ENCODE results near the gene SPATA9.

- TF ChIP-seq CTCF (IDR thresholded peaks at IDR 0.05; ENCODE audit: control extremely low read depth in 1 of 3, insufficient read depth in 1 of 3, low read depth in 1 of 3, low read length in 3 of 3) (no peak), JUN (IDR thresholded peaks at IDR 0.05; ENCODE audit: low read depth, low read length) (no peak), TAF1 (IDR thresholded peaks at IDR 0.05; ENCODE audit: low read depth, low read length) (no peak), MAX (IDR thresholded peaks at IDR 0.05) (no peak), GABPA (IDR thresholded peaks at IDR 0.05; ENCODE audit: borderline replicate concordance, insufficient read depth, low read length) (no peak), YY1 (IDR thresholded peaks at IDR 0.05; ENCODE audit: low read depth, low read length) (no peak), ATF3 (IDR thresholded peaks at IDR 0.05; ENCODE audit: insufficient read depth, low read depth, low read length) (no peak), EP300 (IDR thresholded peaks at IDR 0.05; ENCODE audit: borderline replicate concordance in 1 of 2, low read depth in 2 of 2, low read length in 2 of 2) (no peak), CEBPB (IDR thresholded peaks at IDR 0.05; ENCODE audit: low read depth, low read length) (no peak), CREB1 (IDR thresholded peaks at IDR 0.05) (no peak), ATF2 (IDR thresholded peaks at IDR 0.05; ENCODE audit: low read length) (no peak), POU5F1 (IDR thresholded peaks at IDR 0.05; ENCODE audit: low read depth, low read length) (no peak), CHD7 (IDR thresholded peaks at IDR 0.05; ENCODE audit: insufficient replicate concordance, low read length) (no peak), BRCA1 (IDR thresholded peaks at IDR 0.05; ENCODE audit: low read depth, low read length) (no peak)
These were observed 35.4 kb upstream of the SPATA9 start for GRCh38 chr5:95718203-95718602.
